ENCODE results near the gene KLHDC4. TPM values are rescaled to one million over a fixed set of nuclear protein-coding genes. Genes with fewer than 3 reads are reported as not detected.

Gene KLHDC4
- total and polyA plus RNA-seq, 2 of the 4 experiments (the other 2 are of a cell fraction): 13.6 to 19.0 TPM

- no peak overlapping the region for H3K4me3 ChIP-seq (ENCODE audit: insufficient read depth, low read depth, low read length)
- no peaks in the 10 kb centered on the region for H3K9me3 ChIP-seq (ENCODE audit: control insufficient read depth, insufficient read depth, low read length)
- H3K4me2 ChIP-seq (ENCODE audit: low read depth, low read length): no peak overlapping the region
- H3K56ac ChIP-seq (ENCODE audit: extremely low read depth, insufficient read depth, low read length): no peak overlapping the region
- H4K20me1 ChIP-seq (ENCODE audit: insufficient read depth, low read length): 0 out of 2 replicates have a peak, but pooled peaks cover 3% of the 10 kb centered on the region
- no peak for DNase-seq
- in situ Hi-C loops (cut with MboI; ENCODE audit: low sequenced_read_pairs): no loop called here
- H3K9me1 ChIP-seq (ENCODE audit: insufficient read depth, low read length): no peaks in the 10 kb centered on the region
- intact Hi-C loops (cut with micrococcal nuclease): no loop called here
- peaks cover 2% of the 10 kb centered on the region; the same call in 1 of the 2 replicates for H3K36me3 ChIP-seq (ENCODE audit: control insufficient read depth, insufficient read depth, low read length)
- no peak overlapping the region for H4K5ac ChIP-seq (ENCODE audit: low read depth, low read length)
- no peak overlapping the region for H2BK120ac ChIP-seq (ENCODE audit: low read depth, low read length)
- CTCF ChIA-PET: no interaction called here
- H3K23ac ChIP-seq (ENCODE audit: low read depth, low read length): no peak overlapping the region
- no peaks in the 10 kb centered on the region for H3K4me1 ChIP-seq (ENCODE audit: control insufficient read depth, insufficient read depth, low read length)
- BruUV-seq (replicated peaks): no TSS peak
- H2AK9ac ChIP-seq (replicated peaks; ENCODE audit: low read depth, low read length, poor library complexity): no peak overlapping the region
- no peaks in the 10 kb centered on the region for H3K79me1 ChIP-seq (ENCODE audit: low read depth in 1 of 2, low read length in 2 of 2)
- H2AFZ ChIP-seq (replicated peaks; ENCODE audit: low read length, poor library complexity): no peak overlapping the region
- no peak overlapping the region for H2BK5ac ChIP-seq (ENCODE audit: low read depth, low read length, poor library complexity, severe bottlenecking)
- 98% methylated on average over 14 of the region's 16 CpGs; no CpG with 5 or more reads in 1 of the 2 experiments for WGBS, 2 experiments (ENCODE audit: extremely low coverage in 2 of 2, insufficient read length in 1 of 2)
- no peak overlapping the region for H2AK5ac ChIP-seq (ENCODE audit: low read depth, low read length)
- H4K8ac ChIP-seq (ENCODE audit: low read depth in 2 of 2, low read length in 2 of 2): no peak overlapping the region
- H3K14ac ChIP-seq (replicated peaks; ENCODE audit: low read depth, low read length): no peak overlapping the region
- H3K27ac ChIP-seq (ENCODE audit: insufficient read depth, low read length): no peak overlapping the region
- no peak for ATAC-seq (ENCODE audit: low read depth)
- H2BK15ac ChIP-seq (ENCODE audit: low read depth, low read length): no peak overlapping the region
- POLR2A ChIA-PET (ENCODE audit: unreplicated experiment): no interaction called here
- H4K91ac ChIP-seq (ENCODE audit: insufficient read depth, low read depth, low read length): no peak overlapping the region
- H3K27me3 ChIP-seq (ENCODE audit: control insufficient read depth, insufficient read depth, low read length): no peaks in the 10 kb centered on the region; the same call in 1 of the 2 replicates
- no peak overlapping the region for H3K18ac ChIP-seq (ENCODE audit: low read depth, low read length)
- no peak overlapping the region for H3K4ac ChIP-seq (ENCODE audit: low read depth, low read length)
- no peak overlapping the region for H2BK20ac ChIP-seq (ENCODE audit: low read depth, low read length)
- no peak for TF ChIP-seq FOS (IDR thresholded peaks at IDR 0.05; ENCODE audit: low read depth, low read length)
- no peak for TF ChIP-seq RAD21 (IDR thresholded peaks at IDR 0.05; ENCODE audit: low read length)
- no peak for TF ChIP-seq SMC3 (IDR thresholded peaks at IDR 0.05; ENCODE audit: low read depth, low read length)
- TF ChIP-seq BHLHE40 (IDR thresholded peaks at IDR 0.05; ENCODE audit: low read depth, low read length): no peak
- no peak for TF ChIP-seq USF2 (IDR thresholded peaks at IDR 0.05; ENCODE audit: low read depth, low read length)
- no peak for TF ChIP-seq RFX5 (IDR thresholded peaks at IDR 0.05; ENCODE audit: low read depth, low read length)
- no peak for TF ChIP-seq CEBPB (IDR thresholded peaks at IDR 0.05; ENCODE audit: low read depth, low read length)
- no peak for TF ChIP-seq MAZ (IDR thresholded peaks at IDR 0.05; ENCODE audit: borderline replicate concordance, low read depth, low read length)
- no peak for TF ChIP-seq CHD1 (IDR thresholded peaks at IDR 0.05; ENCODE audit: low read depth, low read length)
- no peak for TF ChIP-seq NFE2L2 (IDR thresholded peaks at IDR 0.05; ENCODE audit: low read depth, low read length)
- dilution Hi-C loops (cut with HindIII; ENCODE audit: low sequenced_read_pairs, unreplicated experiment): no loop called here
- H3K9ac ChIP-seq (ENCODE audit: low read depth, low read length): no peak overlapping the region
Observed at GRCh38 chr16:87693827-87694226, 72.0 kb downstream of the KLHDC4 start.

All from IMR-90 (cell line).